Panc1 (cell line): ENCODE measurements around the gene LYZL1.

ENCODE experiments used
- POLR2AphosphoS5 ChIP-seq: IDR thresholded peaks from 2 replicates; pipeline ENCODE4 v1.6.1; 2012; ENCODE audit warnings: mild to moderate bottlenecking, low read depth, low read length, moderate library complexity
- SIN3A ChIP-seq: IDR thresholded peaks from 2 replicates; pipeline ENCODE4 v1.6.1; 2012; ENCODE audit warnings: low read depth, mild to moderate bottlenecking, low read length, moderate library complexity, borderline replicate concordance; ENCODE audit not compliant: insufficient read depth
- TCF7L2 ChIP-seq: IDR thresholded peaks from 2 replicates; pipeline ENCODE4 v1.6.1; 2011; ENCODE audit warnings: mild to moderate bottlenecking, low read depth, low read length, inconsistent platforms
- TF ChIP-seq, protein P1 (sequence below): fragments of 450-650 bp; IDR thresholded peaks from 2 replicates; pipeline ENCODE4 v1.5.1; 2017; ENCODE audit warnings: mild to moderate bottlenecking
- TF ChIP-seq, protein P2 (sequence below), 2 experiments: IDR thresholded peaks; 2 replicates each; pipeline ENCODE4 v1.6.1; 2011 to 2012; ENCODE audit warnings: low read depth in 2 of 2, control low read depth in 1 of 2, low read length in 1 of 2, mild to moderate bottlenecking in 1 of 2, moderate library complexity in 1 of 2; ENCODE audit not compliant: insufficient read depth in 1 of 2

DNA sequence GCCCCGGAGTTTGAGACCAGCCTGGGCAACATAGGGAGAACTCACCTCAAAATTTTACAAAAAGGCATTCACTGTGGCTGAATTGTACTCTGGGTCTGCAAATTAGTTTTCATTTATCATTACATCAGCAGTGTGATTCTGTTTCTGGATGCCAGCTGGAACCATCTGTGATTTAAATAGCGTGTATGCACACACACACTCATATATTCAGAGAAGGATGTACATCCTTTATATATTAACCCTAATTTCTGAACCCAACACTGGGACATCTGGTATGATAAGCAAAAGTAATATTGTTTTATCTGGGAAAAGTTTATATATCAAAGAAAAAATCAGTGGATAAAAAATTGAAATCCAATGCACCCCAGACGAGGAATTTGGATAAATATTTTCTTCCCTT is 33.8 kb upstream of the LYZL1 start:
- TF ChIP-seq SIN3A (no peak), POLR2AphosphoS5 (no peak), TCF7L2 (no peak)
- TF ChIP-seq, protein P1, sequence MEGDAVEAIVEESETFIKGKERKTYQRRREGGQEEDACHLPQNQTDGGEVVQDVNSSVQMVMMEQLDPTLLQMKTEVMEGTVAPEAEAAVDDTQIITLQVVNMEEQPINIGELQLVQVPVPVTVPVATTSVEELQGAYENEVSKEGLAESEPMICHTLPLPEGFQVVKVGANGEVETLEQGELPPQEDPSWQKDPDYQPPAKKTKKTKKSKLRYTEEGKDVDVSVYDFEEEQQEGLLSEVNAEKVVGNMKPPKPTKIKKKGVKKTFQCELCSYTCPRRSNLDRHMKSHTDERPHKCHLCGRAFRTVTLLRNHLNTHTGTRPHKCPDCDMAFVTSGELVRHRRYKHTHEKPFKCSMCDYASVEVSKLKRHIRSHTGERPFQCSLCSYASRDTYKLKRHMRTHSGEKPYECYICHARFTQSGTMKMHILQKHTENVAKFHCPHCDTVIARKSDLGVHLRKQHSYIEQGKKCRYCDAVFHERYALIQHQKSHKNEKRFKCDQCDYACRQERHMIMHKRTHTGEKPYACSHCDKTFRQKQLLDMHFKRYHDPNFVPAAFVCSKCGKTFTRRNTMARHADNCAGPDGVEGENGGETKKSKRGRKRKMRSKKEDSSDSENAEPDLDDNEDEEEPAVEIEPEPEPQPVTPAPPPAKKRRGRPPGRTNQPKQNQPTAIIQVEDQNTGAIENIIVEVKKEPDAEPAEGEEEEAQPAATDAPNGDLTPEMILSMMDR: no peak
- TF ChIP-seq, protein P2, sequence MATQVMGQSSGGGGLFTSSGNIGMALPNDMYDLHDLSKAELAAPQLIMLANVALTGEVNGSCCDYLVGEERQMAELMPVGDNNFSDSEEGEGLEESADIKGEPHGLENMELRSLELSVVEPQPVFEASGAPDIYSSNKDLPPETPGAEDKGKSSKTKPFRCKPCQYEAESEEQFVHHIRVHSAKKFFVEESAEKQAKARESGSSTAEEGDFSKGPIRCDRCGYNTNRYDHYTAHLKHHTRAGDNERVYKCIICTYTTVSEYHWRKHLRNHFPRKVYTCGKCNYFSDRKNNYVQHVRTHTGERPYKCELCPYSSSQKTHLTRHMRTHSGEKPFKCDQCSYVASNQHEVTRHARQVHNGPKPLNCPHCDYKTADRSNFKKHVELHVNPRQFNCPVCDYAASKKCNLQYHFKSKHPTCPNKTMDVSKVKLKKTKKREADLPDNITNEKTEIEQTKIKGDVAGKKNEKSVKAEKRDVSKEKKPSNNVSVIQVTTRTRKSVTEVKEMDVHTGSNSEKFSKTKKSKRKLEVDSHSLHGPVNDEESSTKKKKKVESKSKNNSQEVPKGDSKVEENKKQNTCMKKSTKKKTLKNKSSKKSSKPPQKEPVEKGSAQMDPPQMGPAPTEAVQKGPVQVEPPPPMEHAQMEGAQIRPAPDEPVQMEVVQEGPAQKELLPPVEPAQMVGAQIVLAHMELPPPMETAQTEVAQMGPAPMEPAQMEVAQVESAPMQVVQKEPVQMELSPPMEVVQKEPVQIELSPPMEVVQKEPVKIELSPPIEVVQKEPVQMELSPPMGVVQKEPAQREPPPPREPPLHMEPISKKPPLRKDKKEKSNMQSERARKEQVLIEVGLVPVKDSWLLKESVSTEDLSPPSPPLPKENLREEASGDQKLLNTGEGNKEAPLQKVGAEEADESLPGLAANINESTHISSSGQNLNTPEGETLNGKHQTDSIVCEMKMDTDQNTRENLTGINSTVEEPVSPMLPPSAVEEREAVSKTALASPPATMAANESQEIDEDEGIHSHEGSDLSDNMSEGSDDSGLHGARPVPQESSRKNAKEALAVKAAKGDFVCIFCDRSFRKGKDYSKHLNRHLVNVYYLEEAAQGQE (IDR thresholded peaks at IDR 0.05; ENCODE audit: insufficient read depth in 1 of 2, low read depth in 2 of 2, low read length in 1 of 2): no peak
